H1 (cell line): ENCODE measurements around the gene LANCL3. TPM values are rescaled to one million over a fixed set of nuclear protein-coding genes. Genes with fewer than 3 reads are reported as not detected.
"Not testable (repeated sequence)": the region's sequence is repeated elsewhere in the genome, so short reads cannot be mapped to it uniquely, and the experiment has no call there.

ENCODE experiments used
- CTCF ChIA-PET: fragments of 300-600 bp; sonication (Branson Sonifier 250); formaldehyde crosslinking; loops from one replicate; lab custom pipeline; 2021; ENCODE audit not compliant: partially characterized antibody; lab: Charles Lee
- POLR2A ChIA-PET: fragments of 300-600 bp; sonication (Branson Sonifier 250); formaldehyde crosslinking; loops from one replicate; lab custom pipeline; 2021; ENCODE audit warnings: inconsistent platforms; ENCODE audit not compliant: partially characterized antibody; lab: Charles Lee
- DNase-seq, 2 experiments: peaks; one replicate each; pipeline versions ENCODE4 v3.0.0 to v3.0.0-alpha.2; 2010 to 2022; ENCODE audit warnings: low spot score in 2 of 2, low read depth in 1 of 2, mixed read lengths in 1 of 2
- FAIRE-seq: peaks from 2 replicates; lab custom pipeline; 2011; peaks lifted over from hg19 to GRCh38; lab: Jason Lieb, UNC
- H2AFZ ChIP-seq: 2 replicates; pipeline ENCODE4 v1.8.1; 2012; ENCODE audit warnings: low read length, inconsistent platforms
- H2AK5ac ChIP-seq: 2 replicates; pipeline ENCODE4 v1.6.1; 2013; ENCODE audit warnings: low read depth, low read length
- H2BK120ac ChIP-seq: replicated peaks from 2 replicates; pipeline ENCODE3; 2013; ENCODE audit warnings: low read depth, low read length, inconsistent platforms
- H2BK12ac ChIP-seq: 2 replicates; pipeline ENCODE4 v1.6.1; 2013; ENCODE audit warnings: low read depth, low read length
- H2BK15ac ChIP-seq: 2 replicates; pipeline ENCODE4 v1.6.1; 2013; ENCODE audit warnings: low read length
- H2BK20ac ChIP-seq: 2 replicates; pipeline ENCODE4 v1.6.1; 2013; ENCODE audit warnings: low read length
- H2BK5ac ChIP-seq: 2 replicates; pipeline ENCODE4 v1.6.1; 2013; ENCODE audit warnings: low read depth, low read length
- H3K14ac ChIP-seq: 2 replicates; pipeline ENCODE4 v1.6.1; 2013; ENCODE audit warnings: inconsistent platforms; ENCODE audit not compliant: insufficient read length
- H3K18ac ChIP-seq: 2 replicates; pipeline ENCODE4 v1.6.1; 2013; ENCODE audit warnings: low read length; ENCODE audit errors: extremely low read depth
- H3K23ac ChIP-seq: 2 replicates; pipeline ENCODE4 v1.6.1; 2013; ENCODE audit warnings: inconsistent platforms; ENCODE audit not compliant: insufficient read length
- H3K23me2 ChIP-seq: 2 replicates; pipeline ENCODE4 v1.6.1; 2013; ENCODE audit warnings: low read depth, low read length
- H3K27ac ChIP-seq: 2 replicates; pipeline ENCODE4 v1.6.1; 2011; ENCODE audit warnings: low read depth, low read length, inconsistent platforms
- H3K27me3 ChIP-seq, 4 experiments: replicated peaks in 1 of 4; 1 replicate in 1 of 4; 2 replicates in 3 of 4; pipeline versions ENCODE4 v1.6.1 to v1.8.1; 2011 to 2013; ENCODE audit warnings: low read length in 3 of 4, mild to moderate bottlenecking in 3 of 4, inconsistent platforms in 2 of 4, mixed read lengths in 2 of 4, moderate library complexity in 1 of 4; ENCODE audit not compliant: control insufficient read depth in 3 of 4, insufficient read depth in 3 of 4; ENCODE audit errors: extremely low read depth in 1 of 4
- H3K36me3 ChIP-seq, 4 experiments: 2 replicates each; pipeline versions ENCODE4 v1.6.1 to v1.8.1; 2011 to 2013; ENCODE audit warnings: mild to moderate bottlenecking in 4 of 4, low read length in 3 of 4, moderate library complexity in 2 of 4, control low read depth in 1 of 4, inconsistent platforms in 1 of 4; ENCODE audit not compliant: insufficient read depth in 4 of 4, control insufficient read depth in 2 of 4
- H3K4ac ChIP-seq: replicated peaks from 2 replicates; pipeline ENCODE3; 2013; ENCODE audit warnings: low read length, low read depth, mixed read lengths, inconsistent platforms; ENCODE audit not compliant: insufficient read length
- H3K4me1 ChIP-seq, 4 experiments: replicated peaks in 1 of 4; 1 replicate in 1 of 4; 2 replicates in 3 of 4; pipeline versions ENCODE4 v1.6.1 to v1.8.1; 2011 to 2013; ENCODE audit warnings: low read length in 3 of 4, inconsistent platforms in 2 of 4, mixed read lengths in 1 of 4; ENCODE audit not compliant: insufficient read depth in 4 of 4, control insufficient read depth in 3 of 4
- H3K4me2 ChIP-seq, 2 experiments: 2 replicates each; pipeline versions ENCODE4 v1.6.1 to v1.8.1; 2011 to 2013; ENCODE audit warnings: low read depth in 2 of 2, low read length in 2 of 2, control low read depth in 1 of 2, inconsistent platforms in 1 of 2, mild to moderate bottlenecking in 1 of 2; ENCODE audit not compliant: insufficient read depth in 1 of 2
- H3K4me3 ChIP-seq, 4 experiments: fragments of 200-600, 300-600 bp in 1 of 4; sonication (generic), shearing (Covaris generic), sonication (Bioruptor Twin) in 1 of 4; 2 replicates each; pipeline versions ENCODE4 v1.5.1 to v1.8.1; 2011 to 2016; ENCODE audit warnings: low read length in 4 of 4, low read depth in 3 of 4, control low read depth in 2 of 4, inconsistent platforms in 2 of 4, mild to moderate bottlenecking in 2 of 4, mixed read lengths in 1 of 4, moderate library complexity in 1 of 4; ENCODE audit not compliant: insufficient read depth in 2 of 4; ENCODE audit errors: extremely low read depth in 1 of 4
- H3K56ac ChIP-seq: replicated peaks from 2 replicates; pipeline ENCODE3; 2013; ENCODE audit warnings: low read depth, mild to moderate bottlenecking, mixed read lengths, low read length, inconsistent platforms; ENCODE audit not compliant: insufficient read length
- H3K79me1 ChIP-seq: 2 replicates; pipeline ENCODE4 v1.6.1; 2013; ENCODE audit warnings: low read depth, low read length, control low read depth
- H3K79me2 ChIP-seq, 2 experiments: 2 replicates each; pipeline versions ENCODE4 v1.6.1 to v1.8.1; 2012 to 2013; ENCODE audit warnings: low read length in 2 of 2, mild to moderate bottlenecking in 2 of 2, inconsistent platforms in 1 of 2; ENCODE audit not compliant: insufficient read depth in 2 of 2, control insufficient read depth in 1 of 2
- H3K9ac ChIP-seq, 4 experiments: replicated peaks in 1 of 4; 1 replicate in 1 of 4; 2 replicates in 3 of 4; pipeline versions ENCODE4 v1.6.1 to v1.8.1; 2011 to 2013; ENCODE audit warnings: low read depth in 3 of 4, low read length in 3 of 4, control low read depth in 2 of 4, mild to moderate bottlenecking in 2 of 4, moderate library complexity in 2 of 4, inconsistent platforms in 1 of 4; ENCODE audit errors: extremely low read depth in 1 of 4
- H3K9me3 ChIP-seq, 2 experiments: 2 replicates each; pipeline versions ENCODE4 v1.6.1 to v1.8.1; 2012 to 2013; ENCODE audit warnings: mild to moderate bottlenecking in 2 of 2, moderate library complexity in 2 of 2, control low read depth in 1 of 2, inconsistent platforms in 1 of 2, low read depth in 1 of 2, low read length in 1 of 2, mixed read lengths in 1 of 2; ENCODE audit not compliant: insufficient read depth in 2 of 2
- H4K20me1 ChIP-seq, 2 experiments: replicated peaks in 1 of 2; 2 replicates each; pipeline versions ENCODE3 to v1.8.1; 2011 to 2013; ENCODE audit warnings: inconsistent platforms in 2 of 2, low read length in 2 of 2, mild to moderate bottlenecking in 1 of 2; ENCODE audit not compliant: insufficient read depth in 2 of 2, control insufficient read depth in 1 of 2
- H4K5ac ChIP-seq: 2 replicates; pipeline ENCODE4 v1.6.1; 2013; ENCODE audit warnings: low read length, low read depth, mixed read lengths, inconsistent platforms; ENCODE audit not compliant: insufficient read length
- H4K8ac ChIP-seq: 2 replicates; pipeline ENCODE4 v1.8.0; 2013; ENCODE audit warnings: mild to moderate bottlenecking, moderate library complexity, low read length, inconsistent platforms; ENCODE audit not compliant: insufficient read depth; ENCODE audit errors: extremely low read depth
- H4K91ac ChIP-seq: replicated peaks from 2 replicates; pipeline ENCODE3; 2013; ENCODE audit warnings: low read length, mixed read lengths, inconsistent platforms; ENCODE audit not compliant: insufficient read length
- FOSL1 ChIP-seq: IDR thresholded peaks from 2 replicates; pipeline ENCODE4 v1.6.1; 2011; ENCODE audit warnings: mild to moderate bottlenecking, low read depth, low read length, moderate library complexity; ENCODE audit not compliant: insufficient read depth
- NANOG ChIP-seq: IDR thresholded peaks from 2 replicates; pipeline ENCODE4 v1.6.1; 2011; ENCODE audit warnings: low read length, low read depth, mild to moderate bottlenecking, inconsistent platforms; ENCODE audit not compliant: insufficient read depth, poor library complexity, severe bottlenecking
- TCF12 ChIP-seq: IDR thresholded peaks from 2 replicates; pipeline ENCODE4 v1.6.1; 2011; ENCODE audit warnings: low read depth, mild to moderate bottlenecking, low read length
- WGBS, 2 experiments: shearing (Covaris generic) in 1 of 2; methylation state at CpG; one replicate each; pipeline versions ENCODE4 v1.1.6 to v1.1.7; 2013 to 2015; ENCODE audit warnings: low lambda C conversion rate in 2 of 2, mixed read lengths in 2 of 2, inconsistent platforms in 1 of 2, low coverage in 1 of 2, missing lambda C conversion rate in 1 of 2; ENCODE audit not compliant: insufficient replicate concordance in 2 of 2, insufficient coverage in 1 of 2, insufficient read length in 1 of 2; ENCODE audit errors: extremely low coverage in 1 of 2, missing lambda C conversion rate in 1 of 2; 5-methylcytosine and 5-hydroxymethylcytosine counted together
- polyA plus RNA-seq, 7 experiments: library from polyadenylated mRNA; depleted of rRNA in 3 of 7; stranded (reverse) in 5 of 7; unstranded in 2 of 7; fragments of >200 nt in 5 of 7; fragments of 200-250 nt in 2 of 7; gene quantifications; 1 replicate in 5 of 7; 2 replicates in 1 of 7; 4 replicates in 1 of 7; pipeline versions ENCODE4 v1.2.1 to v1.2.3, GENCODE V29; 2011 to 2013; ENCODE audit warnings: missing spikeins in 2 of 7, mixed read lengths in 2 of 7
- total RNA-seq: library from RNA; stranded (reverse); fragmentation: NEBNext Ultra II Directional; extraction: Animal tissue kit (Norgen Biotek cat#: 25700); gene quantifications from 2 replicates; pipeline ENCODE4 v1.2.1, GENCODE V29; 2021

The LANCL3 gene
- total and polyA plus RNA-seq, 2 of the 8 experiments (the other 6 are each of a cell fraction or from before 2014, with no cell fraction given): 0.11 to 0.37 TPM

GRCh38 chrX:37646254-37646653 lies 74.8 kb downstream of the LANCL3 start (continued):
- no peak for TF ChIP-seq TCF12
- no peak for TF ChIP-seq FOSL1
- TF ChIP-seq NANOG: no peak

- H3K4ac ChIP-seq, H3K4me2 ChIP-seq, H3K79me2 ChIP-seq, H2BK5ac ChIP-seq, H2AK5ac ChIP-seq, H3K4me3 ChIP-seq, H4K8ac ChIP-seq, H3K56ac ChIP-seq, H3K27me3 ChIP-seq, H3K23ac ChIP-seq, H2BK20ac ChIP-seq, H3K79me1 ChIP-seq, CTCF ChIA-PET, H4K5ac ChIP-seq, H3K18ac ChIP-seq, H2AFZ ChIP-seq, H4K91ac ChIP-seq, POLR2A ChIA-PET, H2BK15ac ChIP-seq, H2BK12ac ChIP-seq, H3K9ac ChIP-seq, H3K23me2 ChIP-seq, DNase-seq, FAIRE-seq, H3K36me3 ChIP-seq, H3K27ac ChIP-seq, H4K20me1 ChIP-seq, H2BK120ac ChIP-seq, H3K14ac ChIP-seq, H3K4me1 ChIP-seq, H3K9me3 ChIP-seq: not testable (repeated sequence)
- WGBS, 2 experiments: 90% methylated on average over 1 of the region's 2 CpGs; no CpG with 5 or more reads in 1 of the 2 experiments
Measured at GRCh38 chrX:37650879-37651278, 79.4 kb downstream of the LANCL3 start.
